ENCODE results near the gene PLGRKT. TPM values are rescaled to one million over a fixed set of nuclear protein-coding genes. Genes with fewer than 3 reads are reported as not detected.

Gene PLGRKT
- total and polyA plus RNA-seq, 2 donors (not counting 3 experiments of a cell fraction or from before 2014, with no cell fraction given) = 3.8 to 21.2 TPM

DNA sequence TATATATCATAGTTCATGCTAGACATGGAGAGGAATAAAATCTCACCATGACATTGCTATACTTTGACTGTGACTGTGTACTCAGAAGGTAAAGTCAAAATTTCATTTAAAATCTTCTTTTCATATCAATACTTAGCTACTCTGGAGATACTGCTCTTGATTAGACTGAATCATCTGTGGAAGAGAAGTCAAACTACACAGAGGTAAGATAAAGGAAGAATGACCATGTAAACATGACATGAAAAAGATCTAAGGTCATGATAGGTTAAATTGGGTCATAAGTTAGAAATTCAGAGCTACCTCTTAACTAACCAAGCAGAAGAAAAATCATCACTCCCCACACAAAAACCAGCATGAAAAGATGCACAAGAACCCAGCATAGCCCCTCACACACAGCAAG, 53.3 kb downstream of the PLGRKT start:
- H3K36me3 ChIP-seq (ENCODE audit: control insufficient read depth in 2 of 2, extremely low read depth in 1 of 2, insufficient read depth in 2 of 2, low read length in 2 of 2) = no peaks in the 10 kb centered on the region
- no peak overlapping the region for H3K27ac ChIP-seq (ENCODE audit: insufficient read depth, low read depth, low read length)
- no peaks in the 10 kb centered on the region for H3K9me1 ChIP-seq (replicated peaks; ENCODE audit: control insufficient read depth, extremely low read depth, insufficient read depth, low read length)
- H3K79me2 ChIP-seq (ENCODE audit: control insufficient read depth, insufficient read depth, low read length) = no peaks in the 10 kb centered on the region
- no peak overlapping the region for H3K4me2 ChIP-seq (ENCODE audit: insufficient read depth, low read length)
- no peak overlapping the region for H3K4me3 ChIP-seq (replicated peaks in 1 of 3; ENCODE audit: insufficient read depth in 1 of 3, low read depth in 1 of 3, low read length in 3 of 3)
- FAIRE-seq (no peak), DNase-seq (ENCODE audit: low read depth, low spot score) (no peak)
- H2AFZ ChIP-seq (ENCODE audit: low read depth, low read length) = no peak overlapping the region
- dilution Hi-C loops (cut with MboI; ENCODE audit: extremely low pct_ligation_motif_present, low sequenced_read_pairs) (no loop called here), intact Hi-C loops (cut with micrococcal nuclease) (no loop called here)
- H3K9ac ChIP-seq (replicated peaks; ENCODE audit: extremely low read depth, insufficient read depth, low read length) = no peak overlapping the region
- no peaks in the 10 kb centered on the region for H3K27me3 ChIP-seq (ENCODE audit: control insufficient read depth in 2 of 2, insufficient read depth in 2 of 2, low read length in 2 of 2)
- no peaks in the 10 kb centered on the region for H3K9me3 ChIP-seq (replicated peaks; ENCODE audit: control insufficient read depth, insufficient read depth, low read length)
- H4K20me1 ChIP-seq (replicated peaks; ENCODE audit: control insufficient read depth, extremely low read depth, insufficient read depth, low read length) = no peaks in the 10 kb centered on the region
- CTCF ChIA-PET = interaction anchor here (1.4 kb wide), 1 partner anchor 42 kb away, joined by 3 read pairs; no protein-coding TSS in a partner anchor
- POLR2A ChIA-PET = no interaction called here
- BruUV-seq (replicated peaks) = no TSS peak
- no peaks in the 10 kb centered on the region for H3K4me1 ChIP-seq (ENCODE audit: control insufficient read depth, extremely low read depth, insufficient read depth, low read length)
- no peak for TF ChIP-seq JUN (IDR thresholded peaks at IDR 0.05; ENCODE audit: borderline replicate concordance, insufficient read depth, insufficient read length, low read depth)
- TF ChIP-seq, protein P1, sequence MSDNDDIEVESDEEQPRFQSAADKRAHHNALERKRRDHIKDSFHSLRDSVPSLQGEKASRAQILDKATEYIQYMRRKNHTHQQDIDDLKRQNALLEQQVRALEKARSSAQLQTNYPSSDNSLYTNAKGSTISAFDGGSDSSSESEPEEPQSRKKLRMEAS (IDR thresholded peaks at IDR 0.05; ENCODE audit: insufficient read depth, insufficient read length) = no peak
- TF ChIP-seq MYC (IDR thresholded peaks at IDR 0.05; ENCODE audit: low read depth, low read length) = no peak
- TF ChIP-seq EZH2 (IDR thresholded peaks at IDR 0.05; ENCODE audit: borderline replicate concordance, low read depth, low read length, severe bottlenecking) = no peak
- no peak for TF ChIP-seq GATA2 (IDR thresholded peaks at IDR 0.05; ENCODE audit: insufficient read depth, insufficient read length, low read depth, low read length)
- TF ChIP-seq CTCF (IDR thresholded peaks at IDR 0.05; ENCODE audit: extremely low read depth in 1 of 2, insufficient read depth in 1 of 2, low read depth in 1 of 2, low read length in 2 of 2) = no peak
- TF ChIP-seq POLR2AphosphoS5 (IDR thresholded peaks at IDR 0.05; ENCODE audit: insufficient read depth, low read depth, low read length) = no peak
- TF ChIP-seq POLR2A (IDR thresholded peaks at IDR 0.05; ENCODE audit: low read depth, low read length) = no peak
- TF ChIP-seq FOS (IDR thresholded peaks at IDR 0.05; ENCODE audit: borderline replicate concordance, insufficient read depth, low read length) = no peak

Data from endothelial cell of umbilical vein (primary cell).